ENCODE data around the gene KCNK5. TPM values are rescaled to one million over a fixed set of nuclear protein-coding genes. Genes with fewer than 3 reads are reported as not detected.

KCNK5 gene
- total and polyA plus RNA-seq, 2 of the 8 experiments (the other 6 are each of a cell fraction or from before 2014, with no cell fraction given): 20.9 to 44.3 TPM

GRCh38 chr6:39143238-39143930 is 85.9 kb downstream of the KCNK5 start (continued):
- TF ChIP-seq TAF7 (optimal IDR thresholded peaks at IDR 0.05; ENCODE audit: borderline replicate concordance, low read depth, low read length): no peak
- no peak for TF ChIP-seq SAP30 (IDR thresholded peaks at IDR 0.05; ENCODE audit: insufficient read depth, insufficient replicate concordance, low read length)
- no peak for TF ChIP-seq RFX5 (IDR thresholded peaks at IDR 0.05; ENCODE audit: borderline replicate concordance, low read depth, low read length)
- no peak for TF ChIP-seq TAF1 (IDR thresholded peaks at IDR 0.05; ENCODE audit: low read depth, low read length)
- TF ChIP-seq ASH2L (IDR thresholded peaks at IDR 0.05; ENCODE audit: low read length): no peak
